NCI-H526 treated with DMSO at 0.1 percent for 48 hours (cell line): Measurements from ENCODE around the gene C16orf95.
"Not testable (repeated sequence)": the region's sequence is repeated elsewhere in the genome, so short reads cannot be mapped to it uniquely, and the experiment has no call there.

ENCODE experiments used
- DNase-seq: peaks from one replicate; lab custom pipeline; 2025; lab: John Stamatoyannopoulos, UW

The C16orf95 gene

DNA sequence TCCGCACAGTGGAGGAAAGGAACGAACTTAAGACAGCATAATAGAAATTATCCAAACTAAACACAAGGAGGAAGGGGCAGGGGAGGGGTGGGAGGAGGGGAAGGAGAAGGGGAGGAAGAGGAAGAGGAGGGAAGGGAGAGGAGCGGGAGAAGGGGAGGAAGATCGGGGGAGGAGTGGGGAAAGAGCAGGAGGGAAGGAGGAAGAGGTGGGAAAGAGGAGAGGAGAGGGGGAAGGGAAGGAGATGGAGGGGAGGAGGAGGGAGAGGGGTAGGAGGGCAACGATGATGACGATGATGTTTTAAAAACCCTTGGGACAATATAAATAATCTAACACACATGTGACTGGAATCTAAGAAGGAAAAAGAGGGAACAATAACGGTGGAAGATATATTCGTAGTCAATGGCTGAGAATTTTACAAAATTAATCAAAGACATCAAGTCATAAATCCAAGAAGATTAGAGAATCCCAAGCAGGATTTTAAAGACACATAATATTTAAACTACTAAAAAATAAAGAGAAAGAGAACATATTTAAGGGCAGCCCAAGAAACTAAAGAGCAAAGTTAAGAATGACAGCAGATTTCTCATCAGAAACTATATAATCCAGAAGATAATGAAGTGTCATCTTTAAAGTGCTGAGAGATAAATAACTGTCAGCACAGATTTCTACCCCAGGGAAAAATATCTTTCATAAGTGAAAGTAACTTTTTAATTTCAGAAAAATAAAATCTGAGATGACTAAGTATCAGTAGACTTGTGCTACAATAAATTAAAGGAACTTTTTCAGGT, 30.2 kb downstream of the C16orf95 start:
- no peak for DNase-seq

DNA sequence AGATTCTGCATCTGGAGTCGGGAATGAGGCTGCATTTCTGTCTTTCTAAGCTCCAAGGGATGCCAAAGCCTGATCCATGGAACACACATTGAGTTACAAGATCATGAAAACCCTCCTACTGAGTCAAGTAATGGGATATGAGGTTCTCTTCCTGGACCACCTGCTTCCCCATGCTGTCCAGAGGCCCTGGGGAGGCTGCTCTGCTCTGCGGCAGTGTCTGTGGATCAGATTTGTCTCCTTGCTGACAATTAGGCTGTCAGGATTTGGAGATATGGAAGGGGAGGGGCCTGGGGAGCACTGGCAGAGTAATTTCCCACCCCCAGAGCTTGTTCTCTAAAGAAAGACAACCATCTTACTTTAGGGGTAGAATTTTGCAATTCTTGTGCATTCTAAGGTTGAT, 33.0 kb downstream of the C16orf95 start:
- no peak for DNase-seq

DNA sequence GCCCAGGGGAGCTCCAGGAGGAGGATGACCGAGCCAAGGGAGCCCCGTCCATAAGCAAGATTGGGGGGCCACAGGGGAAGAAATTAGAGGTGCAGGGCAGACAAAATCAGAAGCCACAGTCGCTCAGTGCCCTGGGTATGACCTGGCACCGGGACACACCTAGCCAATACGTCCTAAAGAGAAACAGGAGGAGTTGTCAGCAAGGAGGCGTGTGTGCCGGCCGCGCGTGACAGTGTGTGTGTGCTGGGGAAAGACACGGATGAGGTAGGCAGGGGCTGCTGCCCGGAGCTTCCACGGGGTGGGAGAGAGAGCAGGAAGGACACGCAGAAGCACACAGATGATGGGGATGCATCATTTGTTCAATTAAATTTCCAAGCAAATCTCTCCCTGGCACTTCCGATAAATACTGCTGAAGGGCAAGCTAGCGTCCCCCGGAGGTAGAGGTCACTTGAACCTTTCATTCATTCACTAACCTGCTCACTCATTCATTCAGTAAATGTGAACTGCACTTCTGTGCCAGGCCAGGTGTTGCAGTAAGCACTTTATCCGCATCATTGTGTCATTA, 38.0 kb downstream of the C16orf95 start:
- DNase-seq = no peak

DNA sequence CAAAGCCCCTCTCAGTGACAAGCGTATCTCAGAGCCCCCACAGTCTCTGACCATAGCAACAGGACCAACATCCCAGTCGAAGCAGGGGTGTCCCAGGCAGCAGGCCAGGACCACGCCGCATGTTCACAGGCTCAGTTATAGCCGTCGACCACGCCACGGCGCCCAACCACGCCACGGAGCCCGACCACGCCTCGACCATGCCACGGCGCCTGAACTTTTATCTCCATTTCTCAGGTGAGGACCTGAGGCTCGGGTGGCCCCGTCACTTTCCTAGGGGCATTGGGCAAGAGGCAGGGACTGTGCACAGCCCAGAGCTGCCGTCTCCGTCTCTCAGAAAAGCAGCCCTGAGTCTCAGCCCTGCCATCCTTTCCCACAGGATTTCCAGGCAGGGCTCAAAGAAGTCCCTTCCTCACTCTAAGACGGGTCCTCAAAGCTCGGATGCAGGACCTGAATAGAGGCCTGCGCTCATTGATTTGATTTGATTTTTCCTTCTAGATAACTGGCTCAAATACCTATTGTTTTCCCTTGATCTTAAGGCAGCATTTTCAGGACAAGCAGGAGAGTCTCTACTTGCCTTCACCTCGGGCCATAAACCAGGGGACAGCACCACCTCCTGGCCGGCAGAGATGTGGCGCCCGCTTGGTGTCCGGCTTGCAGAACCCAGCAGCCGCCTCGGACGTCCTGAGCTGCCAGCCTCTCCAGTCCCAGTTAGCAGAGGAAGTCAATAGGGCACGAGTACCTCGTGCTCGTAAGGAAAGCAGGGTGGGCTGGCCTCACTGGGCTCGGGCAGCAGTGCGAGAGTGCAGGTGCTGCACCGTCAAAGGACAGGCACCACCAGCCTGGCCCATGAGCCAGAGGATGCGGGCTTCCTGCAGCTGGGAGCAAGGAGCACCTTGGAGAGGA, 38.8 kb downstream of the C16orf95 start:
- no peak for DNase-seq

DNA sequence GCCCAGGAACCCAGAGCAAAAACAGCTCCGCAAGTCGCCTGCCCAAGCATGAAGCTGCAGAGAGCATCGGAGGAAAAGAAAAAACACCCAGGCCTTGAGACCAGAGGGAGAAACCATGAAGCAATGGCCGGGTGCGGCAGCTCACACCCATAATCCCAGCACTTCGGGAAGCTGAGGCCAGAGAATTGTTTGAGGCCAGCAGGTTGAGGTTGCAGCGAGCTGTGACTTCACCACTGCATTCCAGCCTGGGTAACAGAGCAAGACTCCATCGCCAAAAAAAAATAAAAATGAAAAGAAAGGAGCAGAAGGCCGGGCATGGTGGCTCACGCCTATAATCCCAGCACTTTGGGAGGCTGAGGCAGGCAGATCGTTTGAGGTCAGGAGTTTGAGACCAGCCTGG, 40.3 kb downstream of the C16orf95 start:
- no peak for DNase-seq

DNA sequence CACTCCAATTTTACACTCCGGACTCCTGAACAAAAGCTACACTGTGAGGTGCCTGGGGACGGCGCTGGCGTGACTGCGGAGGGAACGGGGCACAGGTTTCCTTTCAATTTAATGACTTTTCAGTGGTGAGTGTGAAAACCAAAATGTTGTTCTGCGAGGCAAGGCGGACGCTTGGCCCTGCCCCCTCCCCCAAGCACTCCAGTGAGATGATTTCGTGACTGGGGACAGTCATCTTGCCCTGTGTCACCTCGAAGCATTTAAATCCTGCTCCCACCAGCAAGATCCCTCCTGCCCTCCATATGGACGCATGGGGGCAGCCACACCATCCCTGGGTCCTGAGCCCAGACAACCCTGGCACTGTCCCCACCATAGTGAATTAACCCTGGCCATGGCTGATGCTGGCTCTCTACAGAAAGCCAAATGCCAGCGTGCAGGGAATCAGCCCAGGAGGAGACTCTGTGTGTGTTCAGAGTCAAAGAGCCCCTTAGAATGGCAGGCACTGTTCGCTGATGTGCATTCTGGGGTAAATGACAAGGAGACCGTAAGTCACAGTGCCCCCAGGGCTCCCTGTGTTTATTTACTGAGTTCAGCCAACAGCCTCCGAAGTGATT, 41.0 kb downstream of the C16orf95 start:
- DNase-seq = no peak

DNA sequence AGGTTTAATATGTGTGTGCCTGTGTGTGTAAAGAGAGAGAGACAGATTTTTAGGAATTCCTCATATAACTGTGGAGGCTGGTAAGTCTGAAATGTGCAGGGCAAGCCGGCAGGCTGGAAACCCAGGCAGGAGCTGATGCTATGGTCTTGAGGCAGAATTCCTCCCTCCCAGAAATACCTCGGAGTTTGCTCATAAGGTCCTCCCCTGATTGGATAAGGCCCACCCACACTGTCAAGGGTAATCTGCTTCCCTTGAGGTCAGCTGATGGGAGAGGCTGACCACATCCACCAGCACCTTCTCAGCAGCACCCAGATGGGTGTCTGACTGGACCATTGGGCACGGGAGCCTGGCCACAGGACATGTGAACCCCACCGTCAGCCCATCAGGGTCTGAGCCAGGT, 42.4 kb downstream of the C16orf95 start:
- no peak for DNase-seq

DNA sequence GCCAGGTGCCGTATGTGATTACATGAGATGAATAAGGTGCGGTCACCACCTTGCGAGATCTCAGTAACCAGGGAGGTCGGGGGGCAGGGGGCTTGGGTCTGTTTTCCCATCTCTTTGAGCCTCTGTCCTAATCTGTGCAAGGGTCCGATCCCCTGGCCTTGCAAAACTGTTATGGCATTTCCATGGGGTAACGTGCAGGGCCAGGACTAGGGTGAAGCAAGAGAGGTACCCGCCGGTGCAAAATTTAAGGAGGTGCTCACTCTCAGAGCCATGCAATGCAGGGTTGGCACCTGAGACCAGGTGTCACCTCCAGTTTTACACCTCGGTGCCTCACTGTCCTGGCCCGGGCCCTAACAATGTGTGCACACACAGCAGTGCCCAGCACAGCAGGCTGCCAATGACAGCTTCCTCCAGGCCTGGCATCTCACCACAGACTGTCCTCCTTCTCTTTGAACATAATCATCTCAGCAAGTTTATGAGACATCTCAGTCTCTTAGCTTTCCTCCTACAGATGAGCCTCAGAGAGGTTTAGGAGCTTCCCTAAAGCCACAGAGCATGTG, 43.6 kb downstream of the C16orf95 start:
- no peak for DNase-seq

DNA sequence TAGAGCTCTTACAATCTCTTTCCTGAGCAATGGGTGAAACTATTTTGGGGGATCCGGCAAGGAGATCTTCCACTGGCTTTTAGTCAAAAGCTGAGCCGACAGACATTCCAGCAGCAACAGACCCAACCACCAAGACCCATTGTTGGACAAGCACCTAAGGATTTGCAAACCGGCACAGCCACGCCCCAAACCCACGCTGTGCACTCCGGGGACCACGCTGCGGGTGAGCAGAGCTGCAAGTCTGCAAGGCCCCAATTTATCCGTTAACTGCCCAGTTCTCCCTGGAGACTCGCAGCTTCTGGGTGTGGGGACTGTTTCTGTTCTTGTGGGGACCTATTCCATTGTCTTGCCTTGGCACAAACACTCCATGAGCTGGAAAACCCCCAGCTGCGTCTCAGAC, 45.9 kb downstream of the C16orf95 start:
- no peak for DNase-seq

DNA sequence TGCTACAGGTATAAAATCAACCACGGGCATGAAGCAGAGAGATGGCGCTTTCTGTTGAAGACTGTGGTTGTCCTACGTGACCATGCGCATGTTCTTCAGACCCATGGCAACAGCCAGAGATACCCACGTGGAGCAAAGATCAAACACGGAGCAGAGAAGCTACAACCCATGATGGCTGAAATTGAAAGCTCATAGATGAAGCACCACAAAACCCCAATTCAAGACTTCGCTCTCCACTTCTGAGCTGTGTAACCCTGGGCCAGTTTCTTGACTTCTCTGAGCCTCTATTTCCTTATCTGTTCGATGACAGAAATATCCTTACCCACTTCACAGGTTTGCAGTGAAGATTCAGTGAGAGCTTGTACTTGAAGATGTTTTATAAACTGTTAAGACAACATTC, 49.6 kb downstream of the C16orf95 start:
- no peak for DNase-seq

DNA sequence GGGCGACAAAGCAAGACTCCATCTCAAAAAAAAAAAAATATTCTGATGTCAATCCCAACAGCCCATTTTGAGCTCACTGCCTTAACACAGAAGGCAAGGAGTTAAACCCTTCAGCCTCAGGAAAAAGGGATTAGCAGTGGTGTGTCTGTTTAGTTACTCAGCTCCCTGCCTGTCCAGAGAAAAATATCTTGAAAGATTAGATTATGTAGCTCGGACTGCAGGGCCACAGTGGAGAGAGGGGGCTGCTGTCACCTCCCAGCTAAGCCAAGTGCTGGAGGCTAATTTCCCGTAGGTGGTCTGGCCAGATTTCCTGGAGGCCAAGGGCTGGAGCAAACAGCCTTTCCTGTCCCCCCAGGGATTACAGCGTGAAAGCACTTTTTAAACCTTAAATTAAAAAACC, 50.3 kb downstream of the C16orf95 start:
- DNase-seq = no peak

DNA sequence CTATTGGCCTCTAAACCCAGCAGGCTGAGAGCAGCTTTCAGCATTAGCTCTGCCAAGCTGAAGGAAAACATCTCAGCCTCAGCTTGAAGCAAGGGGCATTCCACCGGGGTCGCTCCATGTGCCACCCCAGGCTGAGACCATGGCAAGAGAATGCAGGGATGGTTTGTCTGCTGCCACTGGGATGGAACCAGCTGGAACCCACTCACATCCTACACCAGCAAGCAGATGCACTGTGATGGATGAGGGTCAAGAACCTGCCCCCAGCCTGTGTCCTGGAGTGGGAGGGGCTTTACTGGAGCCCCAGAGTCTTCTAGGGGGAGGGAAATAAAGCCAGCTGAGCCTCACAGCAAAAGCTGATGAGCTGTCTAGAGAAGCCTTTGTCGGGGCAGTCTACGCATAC, 51.9 kb downstream of the C16orf95 start:
- DNase-seq = no peak

DNA sequence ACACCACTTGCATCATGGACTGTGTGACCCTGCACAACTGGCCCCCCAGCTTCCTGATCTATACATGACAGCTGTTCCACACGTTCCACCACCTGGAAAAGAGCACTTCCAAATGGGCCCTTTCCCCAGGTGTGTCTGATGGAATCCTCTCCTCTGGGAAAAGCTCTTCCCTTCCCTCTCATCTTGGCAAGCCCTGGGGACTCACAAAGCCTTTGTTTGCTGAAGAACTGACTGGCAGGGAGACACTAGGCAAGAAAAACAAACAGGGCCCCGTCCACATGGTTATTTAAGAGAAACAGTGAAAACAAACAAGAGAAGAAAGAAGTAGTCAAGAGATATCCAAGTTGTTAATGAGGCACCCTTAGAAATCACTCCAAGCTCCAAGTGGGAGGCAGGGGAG, 52.6 kb downstream of the C16orf95 start:
- DNase-seq = no peak

DNA sequence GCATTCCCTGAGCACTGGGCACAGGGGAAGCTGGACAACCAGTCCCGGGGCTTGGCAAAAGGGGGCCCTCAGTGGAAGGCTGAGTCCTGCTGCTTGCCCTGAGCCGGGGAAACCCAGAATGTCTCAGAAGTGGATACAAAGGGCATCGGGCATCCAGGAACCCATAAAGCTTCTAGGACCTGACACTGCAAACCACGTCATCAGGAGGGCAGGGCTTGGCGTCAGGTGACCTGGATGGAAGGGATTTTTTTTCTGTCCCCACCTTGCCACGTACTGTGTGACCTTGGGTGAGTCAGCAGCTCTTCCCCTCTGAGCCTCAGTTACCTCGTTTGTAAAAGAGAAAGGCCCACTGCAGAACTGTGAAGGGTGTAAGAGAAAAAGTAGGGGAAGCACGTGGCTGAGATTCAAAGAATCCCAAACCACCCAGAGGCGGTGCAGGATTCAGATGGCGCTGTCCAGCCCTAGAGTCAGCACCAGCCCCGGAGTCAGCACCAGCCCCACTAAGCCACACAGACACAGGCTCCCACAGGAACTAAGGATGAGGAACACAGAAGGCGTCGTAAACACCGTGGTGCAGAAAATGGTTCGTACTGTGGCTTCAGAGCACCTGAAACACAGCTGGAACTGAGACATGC, 53.7 kb downstream of the C16orf95 start:
- DNase-seq = no peak

DNA sequence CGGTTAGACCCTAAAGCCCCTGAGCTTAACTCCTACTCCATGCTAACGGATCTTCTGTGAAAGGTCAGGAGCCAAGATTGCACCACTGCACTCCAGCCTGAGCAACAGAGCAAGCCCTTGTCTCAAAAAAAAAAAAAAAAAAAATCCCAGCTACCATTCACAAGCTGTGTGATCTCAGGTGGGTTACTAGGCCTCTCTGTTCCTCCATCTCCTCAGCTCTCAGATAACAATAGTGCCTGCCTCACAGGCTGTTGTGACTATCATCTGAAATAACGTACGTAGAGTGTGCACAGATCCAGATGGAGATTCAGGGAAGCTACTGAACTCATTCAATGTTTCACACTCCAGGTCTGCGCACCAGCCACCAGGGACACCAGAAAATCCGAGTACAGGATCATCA, 57.8 kb downstream of the C16orf95 start:
- no peak for DNase-seq

DNA sequence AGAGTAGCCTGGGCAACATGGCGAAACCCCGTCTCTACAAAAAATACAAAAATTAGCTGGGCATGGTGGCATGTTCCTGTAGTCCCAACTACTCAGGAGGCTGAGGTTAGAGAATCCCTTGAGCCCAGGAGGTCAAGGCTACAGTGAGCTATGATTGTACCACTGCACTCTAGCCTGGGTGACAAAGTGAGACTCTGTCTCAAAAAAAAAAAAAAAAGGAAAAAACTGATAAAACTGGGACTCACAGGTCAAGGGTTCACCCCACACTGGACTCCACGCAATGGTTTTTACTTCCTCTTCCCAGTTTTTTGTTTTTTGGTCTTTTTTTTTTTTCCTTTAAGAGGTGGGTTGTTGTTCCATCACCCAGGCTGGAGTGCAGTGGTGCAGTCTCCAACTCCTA, 58.5 kb downstream of the C16orf95 start:
- DNase-seq = not testable (repeated sequence)

DNA sequence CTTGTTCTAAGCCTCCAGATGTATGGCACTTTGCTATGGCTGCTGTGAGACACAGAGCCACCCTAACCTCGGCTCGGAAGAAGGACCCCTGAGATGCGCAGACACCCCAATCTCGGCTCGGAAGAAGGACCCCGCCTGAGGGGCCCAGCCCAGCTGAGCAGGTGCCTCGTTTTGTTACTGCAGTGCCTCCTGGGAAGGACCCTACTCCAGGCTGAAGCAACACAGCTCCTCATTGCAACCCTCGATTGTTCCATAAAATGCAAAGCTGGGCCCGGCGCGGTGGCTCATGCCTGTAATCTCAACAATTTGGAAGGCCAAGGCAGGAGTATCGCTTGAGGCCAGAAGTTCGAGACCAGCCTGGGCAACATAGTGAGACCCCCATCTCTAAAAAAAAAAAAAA, 61.3 kb downstream of the C16orf95 start:
- no peak for DNase-seq

DNA sequence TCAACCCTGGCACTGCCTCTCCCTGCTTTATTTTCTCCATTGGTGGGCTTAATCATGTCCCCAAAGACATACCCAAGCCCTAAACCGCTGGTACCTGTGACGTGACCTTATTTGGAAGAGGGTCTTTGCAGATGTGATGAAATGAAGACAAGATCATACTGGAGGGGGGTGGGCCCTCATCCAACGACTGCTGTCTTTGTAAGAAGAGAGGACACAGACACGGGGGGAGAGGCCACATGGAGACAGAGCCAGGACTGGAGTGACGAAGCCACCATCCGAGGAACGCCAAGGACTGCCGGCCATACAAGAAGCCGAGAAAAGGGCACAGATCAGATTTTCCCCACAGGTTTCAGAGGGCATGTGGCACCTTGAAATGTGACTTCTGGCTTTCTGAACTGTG, 62.5 kb downstream of the C16orf95 start:
- DNase-seq = no peak

DNA sequence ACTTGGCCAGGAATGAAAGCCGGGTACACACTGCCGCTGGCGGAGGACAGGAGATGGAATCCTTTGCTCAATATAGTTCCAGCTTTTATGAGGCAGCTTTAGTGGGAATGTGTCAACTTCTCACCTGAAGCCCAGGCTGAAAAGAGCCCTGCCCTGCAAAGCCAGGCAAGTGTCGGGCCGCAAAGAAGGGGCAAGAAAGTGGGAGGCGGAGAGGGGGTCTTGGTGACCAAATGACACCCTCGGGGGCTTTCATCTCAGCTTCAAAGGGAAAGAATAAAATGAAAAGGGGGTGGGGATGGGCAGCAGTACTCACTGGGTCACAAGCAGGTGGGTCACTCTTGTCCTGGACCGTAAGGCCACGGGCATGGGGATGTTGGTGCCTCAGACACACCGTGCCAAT, 62.9 kb downstream of the C16orf95 start:
- DNase-seq = no peak

DNA sequence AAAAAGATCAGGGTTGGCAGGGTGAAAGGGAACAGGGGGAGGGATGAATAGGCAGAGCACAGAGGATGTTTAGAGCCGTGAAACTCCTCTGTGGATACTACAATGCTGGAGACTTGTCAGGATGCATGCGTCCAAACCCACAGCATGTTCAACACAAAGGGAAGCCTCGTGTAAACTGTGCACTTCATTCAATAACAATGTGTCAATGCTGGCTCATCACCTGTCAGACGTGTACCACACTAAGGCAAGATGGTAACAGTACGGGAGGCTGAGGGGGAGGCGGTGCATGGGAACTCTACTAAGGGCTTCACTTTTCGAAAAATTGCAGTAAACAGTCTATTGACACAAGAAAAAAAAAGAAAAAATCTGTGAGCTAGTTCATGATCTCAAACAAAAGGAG, 63.7 kb downstream of the C16orf95 start:
- no peak for DNase-seq
